Liver (tissue), 3 donors: ENCODE measurements around the gene PDE2A.

ENCODE experiments used
- ATF3 ChIP-seq: IDR thresholded peaks from 2 replicates; pipeline ENCODE4 v1.6.1; 2016; ENCODE audit warnings: antibody characterized with exemption
- FOXA1 ChIP-seq: IDR thresholded peaks from 2 replicates; pipeline ENCODE4 v1.6.1; 2016; ENCODE audit warnings: antibody characterized with exemption
- GABPA ChIP-seq, 2 donors: IDR thresholded peaks in 1 of 2; conservative IDR thresholded peaks in 1 of 2; 2 replicates each; pipeline ENCODE4 v1.6.1; 2016; ENCODE audit warnings: antibody characterized with exemption in 2 of 2, mild to moderate bottlenecking in 1 of 2, moderate library complexity in 1 of 2
- NR2F2 ChIP-seq: IDR thresholded peaks from 2 replicates; pipeline ENCODE4 v1.6.1; 2016; ENCODE audit warnings: antibody characterized with exemption
- RAD21 ChIP-seq, 2 donors: IDR thresholded peaks; 2 replicates each; pipeline ENCODE4 v1.6.1; 2016; ENCODE audit warnings: antibody characterized with exemption in 2 of 2, mild to moderate bottlenecking in 2 of 2
- REST ChIP-seq: IDR thresholded peaks from 2 replicates; pipeline ENCODE4 v1.6.1; 2016; ENCODE audit warnings: antibody characterized with exemption, mild to moderate bottlenecking
- YY1 ChIP-seq: IDR thresholded peaks from 2 replicates; pipeline ENCODE4 v1.6.1; 2016; ENCODE audit warnings: antibody characterized with exemption, mild to moderate bottlenecking
- TF ChIP-seq, protein P1 (sequence below): fragments of 150-350 bp; IDR thresholded peaks from 2 replicates; pipeline ENCODE4 v1.5.1; 2017; ENCODE audit warnings: improper control_type of control experiment, low read depth, low read length; ENCODE audit not compliant: missing input control
- TF ChIP-seq, protein P2 (sequence below): IDR thresholded peaks from 2 replicates; pipeline ENCODE4 v1.6.1; 2016; ENCODE audit warnings: antibody characterized with exemption
- donor health status: healthy.
- donor health status: healthy.

DNA sequence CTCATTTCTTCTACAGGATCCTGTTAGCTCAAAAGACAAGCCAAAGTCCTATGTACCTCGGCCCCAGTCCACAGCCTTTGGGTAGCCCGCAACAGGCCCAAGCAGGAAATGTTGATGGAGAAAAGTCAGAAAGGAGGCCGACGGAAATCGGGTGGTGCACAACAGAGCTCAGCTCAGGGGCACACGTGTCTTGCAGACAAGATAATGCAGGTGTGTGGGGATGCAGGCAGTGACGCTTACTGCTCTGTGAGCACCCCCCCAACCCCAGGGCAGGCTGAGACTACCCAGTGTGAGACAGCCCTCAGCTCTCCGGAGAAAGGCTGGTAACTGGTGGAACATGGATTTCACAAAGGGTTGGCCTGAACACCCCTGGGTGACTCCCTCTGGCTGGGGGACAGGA is 4.3 kb upstream of the PDE2A start:
- TF ChIP-seq, protein P1, sequence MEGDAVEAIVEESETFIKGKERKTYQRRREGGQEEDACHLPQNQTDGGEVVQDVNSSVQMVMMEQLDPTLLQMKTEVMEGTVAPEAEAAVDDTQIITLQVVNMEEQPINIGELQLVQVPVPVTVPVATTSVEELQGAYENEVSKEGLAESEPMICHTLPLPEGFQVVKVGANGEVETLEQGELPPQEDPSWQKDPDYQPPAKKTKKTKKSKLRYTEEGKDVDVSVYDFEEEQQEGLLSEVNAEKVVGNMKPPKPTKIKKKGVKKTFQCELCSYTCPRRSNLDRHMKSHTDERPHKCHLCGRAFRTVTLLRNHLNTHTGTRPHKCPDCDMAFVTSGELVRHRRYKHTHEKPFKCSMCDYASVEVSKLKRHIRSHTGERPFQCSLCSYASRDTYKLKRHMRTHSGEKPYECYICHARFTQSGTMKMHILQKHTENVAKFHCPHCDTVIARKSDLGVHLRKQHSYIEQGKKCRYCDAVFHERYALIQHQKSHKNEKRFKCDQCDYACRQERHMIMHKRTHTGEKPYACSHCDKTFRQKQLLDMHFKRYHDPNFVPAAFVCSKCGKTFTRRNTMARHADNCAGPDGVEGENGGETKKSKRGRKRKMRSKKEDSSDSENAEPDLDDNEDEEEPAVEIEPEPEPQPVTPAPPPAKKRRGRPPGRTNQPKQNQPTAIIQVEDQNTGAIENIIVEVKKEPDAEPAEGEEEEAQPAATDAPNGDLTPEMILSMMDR: no peak
- no peak for TF ChIP-seq REST
- TF ChIP-seq RAD21 (IDR thresholded peaks at IDR 0.05): no peak
- TF ChIP-seq FOXA1: no peak
- TF ChIP-seq NR2F2: no peak
- TF ChIP-seq YY1: no peak
- TF ChIP-seq, protein P2, sequence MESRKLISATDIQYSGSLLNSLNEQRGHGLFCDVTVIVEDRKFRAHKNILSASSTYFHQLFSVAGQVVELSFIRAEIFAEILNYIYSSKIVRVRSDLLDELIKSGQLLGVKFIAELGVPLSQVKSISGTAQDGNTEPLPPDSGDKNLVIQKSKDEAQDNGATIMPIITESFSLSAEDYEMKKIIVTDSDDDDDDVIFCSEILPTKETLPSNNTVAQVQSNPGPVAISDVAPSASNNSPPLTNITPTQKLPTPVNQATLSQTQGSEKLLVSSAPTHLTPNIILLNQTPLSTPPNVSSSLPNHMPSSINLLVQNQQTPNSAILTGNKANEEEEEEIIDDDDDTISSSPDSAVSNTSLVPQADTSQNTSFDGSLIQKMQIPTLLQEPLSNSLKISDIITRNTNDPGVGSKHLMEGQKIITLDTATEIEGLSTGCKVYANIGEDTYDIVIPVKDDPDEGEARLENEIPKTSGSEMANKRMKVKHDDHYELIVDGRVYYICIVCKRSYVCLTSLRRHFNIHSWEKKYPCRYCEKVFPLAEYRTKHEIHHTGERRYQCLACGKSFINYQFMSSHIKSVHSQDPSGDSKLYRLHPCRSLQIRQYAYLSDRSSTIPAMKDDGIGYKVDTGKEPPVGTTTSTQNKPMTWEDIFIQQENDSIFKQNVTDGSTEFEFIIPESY: no peak
- TF ChIP-seq GABPA (IDR thresholded peaks at IDR 0.05 in 1 of 2, conservative IDR thresholded peaks at IDR 0.05 in 1 of 2): no peak
- no peak for TF ChIP-seq ATF3
